ENCODE measurements around the gene GTF2H4. TPM values are rescaled to one million over a fixed set of nuclear protein-coding genes. Genes with fewer than 3 reads are reported as not detected.
"Not testable (repeated sequence)": the region's sequence is repeated elsewhere in the genome, so short reads cannot be mapped to it uniquely, and the experiment has no call there.

GTF2H4 gene
- total and polyA plus RNA-seq, 2 experiments from 2014 or later, result 20.7 to 25.8 TPM

DNA sequence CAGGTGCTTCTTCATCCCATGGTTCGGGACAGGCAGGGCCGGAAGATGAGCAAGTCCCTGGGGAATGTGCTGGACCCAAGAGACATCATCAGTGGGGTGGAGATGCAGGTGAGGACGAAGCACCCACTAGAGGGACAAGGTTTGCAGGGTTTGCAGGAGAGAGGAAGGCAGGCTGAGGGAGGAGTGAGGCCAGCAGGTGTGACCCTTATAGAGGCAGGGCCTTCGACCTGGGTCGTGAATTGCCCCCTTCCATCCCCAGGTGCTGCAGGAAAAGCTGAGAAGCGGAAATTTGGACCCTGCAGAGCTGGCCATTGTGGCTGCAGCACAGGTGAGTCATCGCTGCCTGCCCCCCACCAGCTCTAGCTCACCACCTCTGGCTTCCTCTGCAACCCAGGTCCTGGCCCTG lies 14.4 kb downstream of the GTF2H4 start:
- no peak overlapping the region for H3K4me3 ChIP-seq
- TF ChIP-seq, protein P1, sequence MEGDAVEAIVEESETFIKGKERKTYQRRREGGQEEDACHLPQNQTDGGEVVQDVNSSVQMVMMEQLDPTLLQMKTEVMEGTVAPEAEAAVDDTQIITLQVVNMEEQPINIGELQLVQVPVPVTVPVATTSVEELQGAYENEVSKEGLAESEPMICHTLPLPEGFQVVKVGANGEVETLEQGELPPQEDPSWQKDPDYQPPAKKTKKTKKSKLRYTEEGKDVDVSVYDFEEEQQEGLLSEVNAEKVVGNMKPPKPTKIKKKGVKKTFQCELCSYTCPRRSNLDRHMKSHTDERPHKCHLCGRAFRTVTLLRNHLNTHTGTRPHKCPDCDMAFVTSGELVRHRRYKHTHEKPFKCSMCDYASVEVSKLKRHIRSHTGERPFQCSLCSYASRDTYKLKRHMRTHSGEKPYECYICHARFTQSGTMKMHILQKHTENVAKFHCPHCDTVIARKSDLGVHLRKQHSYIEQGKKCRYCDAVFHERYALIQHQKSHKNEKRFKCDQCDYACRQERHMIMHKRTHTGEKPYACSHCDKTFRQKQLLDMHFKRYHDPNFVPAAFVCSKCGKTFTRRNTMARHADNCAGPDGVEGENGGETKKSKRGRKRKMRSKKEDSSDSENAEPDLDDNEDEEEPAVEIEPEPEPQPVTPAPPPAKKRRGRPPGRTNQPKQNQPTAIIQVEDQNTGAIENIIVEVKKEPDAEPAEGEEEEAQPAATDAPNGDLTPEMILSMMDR (IDR thresholded peaks at IDR 0.05; ENCODE audit: low read depth, low read length), result no peak
- H3K36me3 ChIP-seq, result peaks cover 10% of the 10 kb centered on the region
- no peak overlapping the region for H3K27ac ChIP-seq
- H3K27me3 ChIP-seq, result no peaks in the 10 kb centered on the region
- H3K4me1 ChIP-seq (ENCODE audit: low read depth), result peaks cover 5% of the 10 kb centered on the region
- H3K9me3 ChIP-seq (ENCODE audit: low read depth), result no peaks in the 10 kb centered on the region
- DNase-seq (ENCODE audit: low read depth in 1 of 2, low spot score in 1 of 2), result no peak

DNA sequence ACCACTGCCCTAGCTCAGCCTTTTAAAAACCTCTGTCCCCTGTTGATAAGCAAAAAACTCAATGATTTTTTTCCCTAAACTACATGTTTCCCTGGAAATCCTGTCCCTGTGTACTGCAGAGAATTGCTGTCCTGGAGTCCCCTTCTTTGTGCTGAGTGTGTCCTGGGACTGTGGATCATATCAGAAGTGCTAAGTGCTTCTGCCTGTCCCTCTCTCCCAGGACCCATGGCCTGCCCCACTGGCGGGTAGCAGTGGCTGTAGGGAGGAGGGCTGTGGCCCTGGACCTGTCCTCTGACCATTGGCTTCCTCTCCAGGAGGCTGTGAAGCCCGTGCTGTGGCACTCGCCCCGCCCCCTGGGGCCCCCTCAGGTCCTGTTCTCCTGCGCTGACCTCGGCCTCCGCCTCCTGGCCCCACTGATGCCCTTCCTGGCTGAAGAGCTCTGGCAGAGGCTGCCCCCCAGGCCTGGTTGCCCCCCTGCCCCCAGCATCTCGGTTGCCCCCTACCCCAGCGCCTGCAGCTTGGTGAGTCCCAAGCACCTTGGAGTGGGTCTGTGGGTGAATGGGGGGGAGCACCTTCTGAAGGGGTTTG lies 16.1 kb downstream of the GTF2H4 start:
- not testable (repeated sequence) for H3K27me3 ChIP-seq; H3K36me3 ChIP-seq; H3K4me3 ChIP-seq; H3K9me3 ChIP-seq (ENCODE audit: low read depth); DNase-seq (ENCODE audit: low read depth in 1 of 2, low spot score in 1 of 2); H3K27ac ChIP-seq; H3K4me1 ChIP-seq (ENCODE audit: low read depth)

DNA sequence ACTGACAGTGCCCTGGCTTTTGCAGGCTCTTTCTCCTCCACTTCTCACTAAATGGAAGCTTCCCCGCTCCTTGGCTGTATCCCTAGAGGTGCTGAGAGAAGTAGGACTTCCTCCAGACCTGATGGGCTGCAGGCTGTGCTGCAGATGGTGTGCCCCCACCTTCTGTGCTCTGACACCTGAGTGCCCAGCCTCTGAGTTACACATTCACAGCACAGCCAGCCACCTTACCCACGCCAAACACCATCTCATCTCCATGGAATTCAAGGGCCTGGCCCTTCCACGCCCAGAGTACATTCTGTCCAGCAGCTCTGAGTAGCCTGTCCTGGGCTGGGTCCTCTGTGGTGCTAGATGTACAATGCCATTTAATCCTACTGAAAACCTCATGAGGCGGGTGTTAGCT lies 18.6 kb downstream of the GTF2H4 start:
- no peaks in the 10 kb centered on the region for H3K9me3 ChIP-seq (ENCODE audit: low read depth)
- no peak overlapping the region for H3K4me3 ChIP-seq
- H3K36me3 ChIP-seq, result peaks cover 4% of the 10 kb centered on the region
- TF ChIP-seq, protein P1 (IDR thresholded peaks at IDR 0.05; ENCODE audit: low read depth, low read length), result no peak
- H3K27me3 ChIP-seq, result no peaks in the 10 kb centered on the region
- peaks cover 5% of the 10 kb centered on the region for H3K4me1 ChIP-seq (ENCODE audit: low read depth)
- no peak for DNase-seq (ENCODE audit: low read depth in 1 of 2, low spot score in 1 of 2)
- no peak overlapping the region for H3K27ac ChIP-seq

DNA sequence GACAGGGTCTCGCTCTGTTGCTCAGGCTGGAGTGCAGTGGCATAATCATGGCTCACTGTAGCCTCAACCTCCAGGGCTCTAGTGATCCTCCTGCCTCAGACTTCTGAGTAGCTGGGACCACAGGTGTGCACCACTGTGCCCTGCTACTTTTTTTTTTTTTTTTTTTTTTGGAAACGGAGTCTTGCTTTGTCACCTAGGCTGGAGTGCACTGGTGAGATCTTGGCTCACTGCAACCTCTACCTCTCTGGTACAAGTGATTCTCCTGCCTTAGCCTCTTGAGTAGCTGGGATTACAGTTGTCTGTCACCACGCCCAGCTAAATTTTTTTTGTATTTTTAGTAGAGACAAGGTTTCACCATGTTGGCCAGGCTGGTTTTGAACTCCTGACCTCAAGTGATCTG lies 19.1 kb downstream of the GTF2H4 start:
- not testable (repeated sequence) for H3K9me3 ChIP-seq (ENCODE audit: low read depth); H3K4me1 ChIP-seq (ENCODE audit: low read depth); DNase-seq (ENCODE audit: low read depth in 1 of 2, low spot score in 1 of 2); H3K36me3 ChIP-seq; H3K4me3 ChIP-seq; H3K27ac ChIP-seq; H3K27me3 ChIP-seq

DNA sequence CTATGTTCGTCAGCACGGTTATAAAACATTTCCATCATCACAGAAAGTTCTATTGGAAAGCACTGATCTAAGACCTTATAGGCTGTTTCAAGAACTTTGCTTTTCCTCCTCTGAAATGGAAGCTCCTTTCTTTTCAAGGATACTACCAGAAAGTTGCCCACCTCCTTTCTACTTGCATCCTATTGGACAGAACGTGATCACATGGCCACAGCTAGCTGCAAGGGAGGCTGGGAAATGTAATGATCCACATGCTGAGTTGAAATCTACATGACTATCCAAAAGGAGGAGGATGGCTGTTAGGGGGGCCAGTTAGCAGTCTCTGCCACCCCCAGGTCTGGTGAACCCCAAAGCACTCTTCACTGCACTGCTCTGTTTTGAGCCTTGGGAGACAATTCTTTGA lies 20.7 kb downstream of the GTF2H4 start:
- peaks cover 2% of the 10 kb centered on the region for H3K4me1 ChIP-seq (ENCODE audit: low read depth)
- H3K4me3 ChIP-seq, result no peak overlapping the region
- no peak overlapping the region for H3K27ac ChIP-seq
- no peak for DNase-seq (ENCODE audit: low read depth in 1 of 2, low spot score in 1 of 2)
- TF ChIP-seq, protein P1 (IDR thresholded peaks at IDR 0.05; ENCODE audit: low read depth, low read length), result no peak
- peaks cover 4% of the 10 kb centered on the region for H3K36me3 ChIP-seq
- H3K27me3 ChIP-seq, result no peaks in the 10 kb centered on the region
- H3K9me3 ChIP-seq (ENCODE audit: low read depth), result no peaks in the 10 kb centered on the region

DNA sequence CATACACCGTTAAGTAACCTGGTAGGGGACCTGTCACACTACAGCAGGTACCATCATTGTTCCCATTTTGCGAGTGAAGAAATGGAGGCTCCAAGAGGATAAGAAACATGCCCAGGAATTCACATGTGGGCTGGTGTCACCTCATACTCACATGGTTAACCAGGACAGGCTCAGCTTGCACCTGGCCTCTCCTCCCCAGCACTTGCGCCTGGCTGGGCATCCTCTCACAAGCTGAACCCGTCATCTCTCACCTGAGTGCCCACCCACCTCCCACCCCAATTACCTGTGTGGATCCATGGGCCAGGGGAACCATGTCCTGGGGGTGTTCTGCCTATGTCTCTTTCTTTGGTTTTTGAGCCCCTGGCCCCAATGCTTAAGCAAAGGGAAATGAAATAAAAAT lies 22.5 kb downstream of the GTF2H4 start:
- H3K27ac ChIP-seq, result no peak overlapping the region
- H3K36me3 ChIP-seq, result peaks cover under 1% of the 10 kb centered on the region
- TF ChIP-seq, protein P1 (IDR thresholded peaks at IDR 0.05; ENCODE audit: low read depth, low read length), result no peak
- H3K4me1 ChIP-seq (ENCODE audit: low read depth), result no peaks in the 10 kb centered on the region
- no peak overlapping the region for H3K4me3 ChIP-seq
- no peaks in the 10 kb centered on the region for H3K27me3 ChIP-seq
- no peaks in the 10 kb centered on the region for H3K9me3 ChIP-seq (ENCODE audit: low read depth)
- no peak for DNase-seq (ENCODE audit: low read depth in 1 of 2, low spot score in 1 of 2)

DNA sequence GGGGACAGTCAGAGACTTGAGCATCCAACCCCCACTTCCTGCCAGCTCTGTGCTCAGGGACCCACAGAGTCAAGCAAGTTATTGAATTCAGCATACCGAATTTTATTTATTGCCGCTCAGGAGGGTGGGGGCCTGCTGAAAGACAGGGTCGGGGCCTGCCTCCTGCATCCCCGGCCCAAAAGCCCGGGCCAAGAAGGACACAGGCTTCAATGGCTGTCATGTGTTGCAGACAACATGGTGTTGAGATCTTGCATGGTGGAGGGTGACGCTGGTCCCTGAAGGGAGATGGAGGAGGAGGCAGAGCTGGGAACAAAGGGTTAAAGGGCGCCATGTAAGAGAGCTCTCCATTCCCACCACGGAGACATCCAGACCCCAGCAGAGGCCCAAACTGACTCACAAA lies 23.3 kb downstream of the GTF2H4 start:
- DNase-seq (ENCODE audit: low read depth in 1 of 2, low spot score in 1 of 2), result no peak
- no peak overlapping the region for H3K4me3 ChIP-seq
- no peaks in the 10 kb centered on the region for H3K36me3 ChIP-seq
- no peaks in the 10 kb centered on the region for H3K27me3 ChIP-seq
- TF ChIP-seq, protein P1 (IDR thresholded peaks at IDR 0.05; ENCODE audit: low read depth, low read length), result no peak
- no peaks in the 10 kb centered on the region for H3K9me3 ChIP-seq (ENCODE audit: low read depth)
- no peaks in the 10 kb centered on the region for H3K4me1 ChIP-seq (ENCODE audit: low read depth)
- no peak overlapping the region for H3K27ac ChIP-seq

All from cardiac muscle cell (in vitro differentiated cells and primary cell).